Chondrocyte (in vitro differentiated cells): Measurements from ENCODE around the gene CDC73. TPM values are rescaled to one million over a fixed set of nuclear protein-coding genes. Genes with fewer than 3 reads are reported as not detected.

Source experiments
- DNase-seq: peaks from one replicate; pipeline ENCODE4 v3.0.0; 2021; ENCODE audit warnings: mixed read lengths, low spot score
- H3K27ac Mint-ChIP-seq: one replicate; pipeline ENCODE4 v1.8.0; 2021; ENCODE audit warnings: mild to moderate bottlenecking, moderate library complexity, mixed read lengths; ENCODE audit not compliant: unreplicated experiment
- H3K27me3 Mint-ChIP-seq: 2 replicates; pipeline ENCODE4 v1.8.0; 2021; ENCODE audit warnings: low read depth, mixed read lengths
- H3K36me3 Mint-ChIP-seq: 2 replicates; pipeline ENCODE4 v1.8.0; 2021; ENCODE audit warnings: low read depth, mixed read lengths
- H3K4me1 Mint-ChIP-seq: 2 replicates; pipeline ENCODE4 v1.8.0; 2021; ENCODE audit warnings: low read depth, mild to moderate bottlenecking, mixed read lengths
- H3K4me3 Mint-ChIP-seq: one replicate; pipeline ENCODE4 v1.8.0; 2021; ENCODE audit warnings: mild to moderate bottlenecking, moderate library complexity, mixed read lengths; ENCODE audit not compliant: unreplicated experiment
- H3K9me3 Mint-ChIP-seq: 2 replicates; pipeline ENCODE4 v1.8.0; 2021; ENCODE audit warnings: low read depth, mixed read lengths
- CTCF ChIP-seq: fragments of 200-600 bp; sonication (generic); IDR thresholded peaks from 2 replicates; pipeline ENCODE4 v1.5.0; 2021; ENCODE audit warnings: antibody characterized with exemption, mild to moderate bottlenecking, moderate library complexity
- total RNA-seq: library from RNA; stranded (reverse); gene quantifications from 3 replicates; pipeline ENCODE4 v1.2.1, GENCODE V29; 2021

CDC73 gene
- total RNA-seq, 1 donor from 2014 or later: 69.4 TPM

GRCh38 chr1:193103759-193104501 lies 17.9 kb upstream of the CDC73 start:
- H3K36me3 Mint-ChIP-seq: no peaks in the 10 kb centered on the region
- peak overlapping the region; percentile 91 for H3K27ac Mint-ChIP-seq
- DNase-seq: no peak
- no peak for TF ChIP-seq CTCF
- no peaks in the 10 kb centered on the region for H3K9me3 Mint-ChIP-seq
- H3K4me1 Mint-ChIP-seq: peaks cover 30% of the 10 kb centered on the region
- peak overlapping the region; percentile 84 for H3K4me3 Mint-ChIP-seq
- no peaks in the 10 kb centered on the region for H3K27me3 Mint-ChIP-seq

GRCh38 chr1:193104502-193104906 lies 17.3 kb upstream of the CDC73 start:
- no peak for DNase-seq
- no peak for TF ChIP-seq CTCF
- H3K27me3 Mint-ChIP-seq: no peaks in the 10 kb centered on the region

GRCh38 chr1:193104907-193105820 lies 16.7 kb upstream of the CDC73 start, which contains the start of gene GLRX2:
TSS of gene GLRX2 (minus strand) at chr1:193105414. CDS start at chr1:193105382, 32 bp downstream.
- Mint-ChIP-seq H3K27me3 (no peaks in the 10 kb centered on the region), H3K9me3 (no peaks in the 10 kb centered on the region), H3K4me3 (peak within 1 kb of the TSS; percentile 84), H3K4me1 (peaks cover 32% of the 10 kb centered on the region), H3K27ac (peak within 1 kb of the TSS; percentile 91), H3K36me3 (no peaks in the 10 kb centered on the region)
- TF ChIP-seq CTCF: peak; percentile 58
- peak; percentile 94 for DNase-seq

More at GRCh38 chr1:193104502-193104906, 17.3 kb upstream of the CDC73 start:
- peak overlapping the region; percentile 91 for H3K27ac Mint-ChIP-seq
- H3K4me3 Mint-ChIP-seq: peak overlapping the region; percentile 84
- H3K9me3 Mint-ChIP-seq: no peaks in the 10 kb centered on the region
- peaks cover 30% of the 10 kb centered on the region for H3K4me1 Mint-ChIP-seq
- no peaks in the 10 kb centered on the region for H3K36me3 Mint-ChIP-seq

- peak overlapping the region; percentile 84 for H3K4me3 Mint-ChIP-seq
- no peak for DNase-seq
- peak overlapping the region; percentile 91 for H3K27ac Mint-ChIP-seq
- no peaks in the 10 kb centered on the region for H3K36me3 Mint-ChIP-seq
- no peaks in the 10 kb centered on the region for H3K9me3 Mint-ChIP-seq
- no peaks in the 10 kb centered on the region for H3K27me3 Mint-ChIP-seq
- TF ChIP-seq CTCF: no peak
- peaks cover 38% of the 10 kb centered on the region for H3K4me1 Mint-ChIP-seq
These were observed 16.0 kb upstream of the CDC73 start for GRCh38 chr1:193105821-193106177.

- Mint-ChIP-seq H3K27me3 (no peaks in the 10 kb centered on the region), H3K4me1 (peaks cover 42% of the 10 kb centered on the region), H3K36me3 (no peaks in the 10 kb centered on the region), H3K9me3 (no peaks in the 10 kb centered on the region), H3K27ac (no peak overlapping the region), H3K4me3 (no peak overlapping the region)
- DNase-seq: no peak
- no peak for TF ChIP-seq CTCF
These were observed 13.4 kb upstream of the CDC73 start for GRCh38 chr1:193108471-193108870.
